HCT116 (cell line): ENCODE data around the gene SEC24D. TPM values are rescaled to one million over a fixed set of nuclear protein-coding genes. Genes with fewer than 3 reads are reported as not detected.

Source experiments
- ATAC-seq: fragments of 200-7000 bp; cut with Tn5 transposase; 2 replicates; pipeline ENCODE4 v1.9.1; 2020; ENCODE audit warnings: mild to moderate bottlenecking, moderate library complexity
- BruUV-seq: library from RNA; stranded (reverse); fragments of 400-500 nt; replicated peaks from 2 replicates; lab custom pipeline; 2021; lab: Mats Ljungman, UMichigan
- CTCF ChIA-PET: fragments of 300-600 bp; sonication (Branson Sonifier 250); formaldehyde crosslinking; loops from one replicate; lab custom pipeline; 2021; ENCODE audit warnings: antibody characterized with exemption; lab: Charles Lee
- POLR2A ChIA-PET: fragments of 300-600, 350-600 bp; sonication (Branson Sonifier 250); formaldehyde crosslinking; loops from one replicate; lab custom pipeline; 2021; ENCODE audit warnings: antibody characterized with exemption; lab: Charles Lee
- RAD21 ChIA-PET, 2 experiments: fragments of 300-600 bp; sonication (Branson Sonifier 250); formaldehyde crosslinking; loops; one replicate each; lab custom pipeline; 2023; ENCODE audit warnings: low total read pairs in 2 of 2; ENCODE audit not compliant: uncharacterized antibody in 2 of 2, unreplicated experiment in 2 of 2, low non-redundant PET in 1 of 2; lab: Charles Lee
- DNase-seq: peaks from one replicate; pipeline ENCODE4 v3.0.0-alpha.2; 2010; ENCODE audit warnings: low read depth, low spot score
- H2AFZ ChIP-seq: fragments of 200-600 bp; shearing (Covaris generic), sonication (generic); 2 replicates; pipeline ENCODE4 v1.6.1; 2017; ENCODE audit warnings: low read depth, mixed run types, mixed read lengths, antibody characterized with exemption, low read length; ENCODE audit not compliant: poor library complexity, severe bottlenecking
- H3K27ac ChIP-seq: 2 replicates; pipeline ENCODE4 v1.5.1; 2012; ENCODE audit warnings: low read depth, low read length
- H3K27me3 ChIP-seq: fragments of 200-600 bp; sonication (generic); 2 replicates; pipeline ENCODE4 v1.6.1; 2016; ENCODE audit warnings: mixed run types, low read length, mixed read lengths; ENCODE audit not compliant: insufficient read depth
- H3K36me3 ChIP-seq, 2 experiments: fragments of 200-500 bp in 1 of 2; fragments of 200-600 bp in 1 of 2; sonication (Bioruptor generic) in 1 of 2; sonication (generic) in 1 of 2; 2 replicates each; pipeline versions ENCODE4 v1.5.1 to v1.6.1; 2014 to 2016; ENCODE audit warnings: low read length in 2 of 2, inconsistent platforms in 1 of 2, mixed read lengths in 1 of 2, mixed run types in 1 of 2; ENCODE audit not compliant: insufficient read depth in 2 of 2, control insufficient read depth in 1 of 2
- H3K4me1 ChIP-seq, 2 experiments: fragments of 200-600 bp in 1 of 2; sonication (generic) in 1 of 2; 2 replicates each; pipeline versions ENCODE4 v1.5.1 to v1.6.1; 2012 to 2017; ENCODE audit warnings: low read length in 2 of 2, inconsistent platforms in 1 of 2, mild to moderate bottlenecking in 1 of 2, mixed read lengths in 1 of 2, mixed run types in 1 of 2, moderate library complexity in 1 of 2; ENCODE audit not compliant: insufficient read depth in 2 of 2, control insufficient read depth in 1 of 2
- H3K4me2 ChIP-seq: fragments of 200-600 bp; sonication (generic); 2 replicates; pipeline ENCODE4 v1.6.1; 2017; ENCODE audit warnings: mixed run types, low read length, mixed read lengths
- H3K4me3 ChIP-seq, 2 experiments: fragments of 200-600 bp in 1 of 2; sonication (generic) in 1 of 2; replicated peaks in 1 of 2; 2 replicates each; pipeline ENCODE4 v1.5.1; 2011 to 2016; ENCODE audit warnings: low read length in 2 of 2, control low read depth in 1 of 2, low read depth in 1 of 2, mild to moderate bottlenecking in 1 of 2, mixed read lengths in 1 of 2, mixed run types in 1 of 2
- H3K79me2 ChIP-seq: fragments of 200-600 bp; sonication (generic); 2 replicates; pipeline ENCODE4 v1.6.1; 2017; ENCODE audit warnings: mild to moderate bottlenecking, mixed run types, low read length, moderate library complexity, mixed read lengths; ENCODE audit not compliant: insufficient read depth
- H3K9ac ChIP-seq: fragments of 200-600 bp; sonication (generic); 2 replicates; pipeline ENCODE4 v1.6.1; 2016; ENCODE audit warnings: low read length, mixed read lengths
- H3K9me2 ChIP-seq: fragments of 200-600 bp; sonication (generic), shearing (Covaris generic); 2 replicates; pipeline ENCODE4 v1.6.1; 2017; ENCODE audit warnings: mixed run types, mild to moderate bottlenecking, moderate library complexity; ENCODE audit not compliant: insufficient read depth
- H3K9me3 ChIP-seq, 2 experiments: fragments of 200-500 bp in 1 of 2; fragments of 200-600 bp in 1 of 2; sonication (Bioruptor generic) in 1 of 2; sonication (generic) in 1 of 2; 2 replicates each; pipeline ENCODE4 v1.6.1; 2014 to 2017; ENCODE audit warnings: low read length in 2 of 2, mixed read lengths in 2 of 2, inconsistent platforms in 1 of 2, low read depth in 1 of 2, mild to moderate bottlenecking in 1 of 2, mixed run types in 1 of 2, moderate library complexity in 1 of 2; ENCODE audit not compliant: control insufficient read depth in 1 of 2, insufficient read depth in 1 of 2
- H4K20me1 ChIP-seq: fragments of 200-600 bp; sonication (generic), shearing (Covaris generic); 2 replicates; pipeline ENCODE4 v1.6.1; 2017; ENCODE audit warnings: mixed run types, mild to moderate bottlenecking, moderate library complexity; ENCODE audit not compliant: insufficient read depth
- CBX3 ChIP-seq: IDR thresholded peaks from 2 replicates; pipeline ENCODE4 v1.6.1; 2012; ENCODE audit warnings: low read depth
- CEBPB ChIP-seq: IDR thresholded peaks from 2 replicates; pipeline ENCODE4 v1.6.1; 2012; ENCODE audit warnings: low read depth
- EGR1 ChIP-seq: IDR thresholded peaks from 2 replicates; pipeline ENCODE4 v1.6.1; 2012; ENCODE audit warnings: low read depth
- ELF1 ChIP-seq: IDR thresholded peaks from 2 replicates; pipeline ENCODE4 v1.6.1; 2012; ENCODE audit warnings: low read depth, borderline replicate concordance
- EZH2 ChIP-seq: fragments of 200-600 bp; sonication (generic); IDR thresholded peaks from 2 replicates; pipeline ENCODE4 v1.6.1; 2017; ENCODE audit warnings: antibody characterized with exemption, mixed run types
- EZH2phosphoT487 ChIP-seq: fragments of 200-600 bp; IDR thresholded peaks from 2 replicates; pipeline ENCODE4 v1.6.1; 2018; ENCODE audit warnings: antibody characterized with exemption, borderline replicate concordance
- FOSL1 ChIP-seq: IDR thresholded peaks from 2 replicates; pipeline ENCODE4 v1.6.1; 2012; ENCODE audit warnings: low read depth
- JUND ChIP-seq: IDR thresholded peaks from 2 replicates; pipeline ENCODE4 v1.6.1; 2012
- POLR2A ChIP-seq: IDR thresholded peaks from 2 replicates; pipeline ENCODE4 v1.7.0; 2011; ENCODE audit warnings: borderline replicate concordance; ENCODE audit not compliant: insufficient read depth, insufficient read length; ENCODE audit errors: extremely low read depth
- POLR2AphosphoS5 ChIP-seq: IDR thresholded peaks from 2 replicates; pipeline ENCODE4 v1.6.1; 2011; ENCODE audit warnings: mild to moderate bottlenecking, low read depth, low read length, moderate library complexity
- RAD21 ChIP-seq: IDR thresholded peaks from 2 replicates; pipeline ENCODE4 v1.6.1; 2012; ENCODE audit warnings: low read depth, mild to moderate bottlenecking
- SIN3A ChIP-seq: IDR thresholded peaks from 2 replicates; pipeline ENCODE4 v1.6.1; 2012; ENCODE audit warnings: low read depth
- SP1 ChIP-seq: IDR thresholded peaks from 2 replicates; pipeline ENCODE4 v1.6.1; 2012; ENCODE audit warnings: low read depth
- SRF ChIP-seq: IDR thresholded peaks from 2 replicates; pipeline ENCODE4 v1.6.1; 2012; ENCODE audit warnings: low read depth
- YY1 ChIP-seq: IDR thresholded peaks from 2 replicates; pipeline ENCODE4 v1.6.1; 2011; ENCODE audit warnings: low read length, low read depth, moderate library complexity, mild to moderate bottlenecking; ENCODE audit not compliant: insufficient replicate concordance; ENCODE audit errors: extremely low read depth
- ZFX ChIP-seq: fragments of 450-650 bp; IDR thresholded peaks from 2 replicates; pipeline ENCODE4 v1.6.1; 2017
- ZNF274 ChIP-seq: fragments of 200-500 bp; sonication (Bioruptor generic); IDR thresholded peaks from 2 replicates; pipeline ENCODE4 v1.6.1; 2014; ENCODE audit warnings: mild to moderate bottlenecking, low read depth, low read length, inconsistent platforms
- intact Hi-C: fragments of 100-400 bp; cut with micrococcal nuclease; formaldehyde crosslinking; loops from 2 replicates; pipeline ENCODE4 v1.10.0; 2022
- total RNA-seq: library from RNA; stranded (reverse); gene quantifications from one replicate; pipeline ENCODE4 v1.2.1, GENCODE V29; 2021; ENCODE audit not compliant: unreplicated experiment
- TF ChIP-seq, protein P1 (sequence below): IDR thresholded peaks from 2 replicates; pipeline ENCODE4 v1.6.1; 2011; ENCODE audit warnings: mild to moderate bottlenecking, low read length, moderate library complexity; ENCODE audit not compliant: insufficient replicate concordance; ENCODE audit errors: extremely low read depth
- TF ChIP-seq, protein P2 (sequence below), 3 experiments: fragments of 200-600 bp in 1 of 3; sonication (generic) in 1 of 3; IDR thresholded peaks in 2 of 3; conservative IDR thresholded peaks in 1 of 3; 2 replicates each; pipeline ENCODE4 v1.5.1; 2012 to 2017; ENCODE audit warnings: low read depth in 2 of 3, low read length in 2 of 3, antibody characterized with exemption in 1 of 3, borderline replicate concordance in 1 of 3, control low read depth in 1 of 3, mild to moderate bottlenecking in 1 of 3, mixed read lengths in 1 of 3, mixed run types in 1 of 3, moderate library complexity in 1 of 3; ENCODE audit not compliant: insufficient read depth in 1 of 3
- TF ChIP-seq, protein P3 (sequence below): IDR thresholded peaks from 2 replicates; pipeline ENCODE4 v1.6.1; 2012

The SEC24D gene
- total RNA-seq, 1 experiment from 2014 or later, result 28.5 TPM

DNA sequence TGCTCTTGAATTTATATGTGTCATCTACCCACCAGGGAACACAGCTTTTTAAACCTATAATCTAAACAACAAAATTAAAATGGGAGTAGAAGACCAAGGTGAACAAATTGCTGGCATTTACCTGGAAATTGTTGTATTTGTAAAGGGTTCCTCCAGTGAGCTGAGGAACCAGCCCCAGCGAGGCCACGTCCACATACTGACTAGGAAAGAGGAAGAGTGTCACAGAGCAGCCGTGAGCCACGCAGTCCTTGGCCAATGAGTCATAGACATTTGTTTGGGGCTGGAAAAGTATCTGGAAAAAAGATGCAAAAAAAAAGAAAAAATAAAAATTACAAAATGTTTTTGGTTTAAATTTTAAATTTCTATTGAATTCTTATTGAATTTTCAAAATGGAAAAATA is 92.1 kb downstream of the SEC24D start:
- H3K9me2 ChIP-seq, result no peaks in the 10 kb centered on the region
- no peak overlapping the region for H3K4me3 ChIP-seq
- ATAC-seq (no peak), DNase-seq (no peak)
- H3K4me1 ChIP-seq, result no peaks in the 10 kb centered on the region
- no peak overlapping the region for H3K27ac ChIP-seq
- no peaks in the 10 kb centered on the region for H4K20me1 ChIP-seq
- H3K4me2 ChIP-seq, result no peak overlapping the region
- intact Hi-C loops, result no loop called here
- no peak for TF ChIP-seq CBX3
- TF ChIP-seq POLR2A, result no peak
- TF ChIP-seq EZH2, result no peak
- no peak for TF ChIP-seq EGR1
- TF ChIP-seq JUND, result no peak
- no peak for TF ChIP-seq ZFX
- TF ChIP-seq, protein P1, sequence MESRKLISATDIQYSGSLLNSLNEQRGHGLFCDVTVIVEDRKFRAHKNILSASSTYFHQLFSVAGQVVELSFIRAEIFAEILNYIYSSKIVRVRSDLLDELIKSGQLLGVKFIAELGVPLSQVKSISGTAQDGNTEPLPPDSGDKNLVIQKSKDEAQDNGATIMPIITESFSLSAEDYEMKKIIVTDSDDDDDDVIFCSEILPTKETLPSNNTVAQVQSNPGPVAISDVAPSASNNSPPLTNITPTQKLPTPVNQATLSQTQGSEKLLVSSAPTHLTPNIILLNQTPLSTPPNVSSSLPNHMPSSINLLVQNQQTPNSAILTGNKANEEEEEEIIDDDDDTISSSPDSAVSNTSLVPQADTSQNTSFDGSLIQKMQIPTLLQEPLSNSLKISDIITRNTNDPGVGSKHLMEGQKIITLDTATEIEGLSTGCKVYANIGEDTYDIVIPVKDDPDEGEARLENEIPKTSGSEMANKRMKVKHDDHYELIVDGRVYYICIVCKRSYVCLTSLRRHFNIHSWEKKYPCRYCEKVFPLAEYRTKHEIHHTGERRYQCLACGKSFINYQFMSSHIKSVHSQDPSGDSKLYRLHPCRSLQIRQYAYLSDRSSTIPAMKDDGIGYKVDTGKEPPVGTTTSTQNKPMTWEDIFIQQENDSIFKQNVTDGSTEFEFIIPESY, result no peak
- TF ChIP-seq, protein P2, sequence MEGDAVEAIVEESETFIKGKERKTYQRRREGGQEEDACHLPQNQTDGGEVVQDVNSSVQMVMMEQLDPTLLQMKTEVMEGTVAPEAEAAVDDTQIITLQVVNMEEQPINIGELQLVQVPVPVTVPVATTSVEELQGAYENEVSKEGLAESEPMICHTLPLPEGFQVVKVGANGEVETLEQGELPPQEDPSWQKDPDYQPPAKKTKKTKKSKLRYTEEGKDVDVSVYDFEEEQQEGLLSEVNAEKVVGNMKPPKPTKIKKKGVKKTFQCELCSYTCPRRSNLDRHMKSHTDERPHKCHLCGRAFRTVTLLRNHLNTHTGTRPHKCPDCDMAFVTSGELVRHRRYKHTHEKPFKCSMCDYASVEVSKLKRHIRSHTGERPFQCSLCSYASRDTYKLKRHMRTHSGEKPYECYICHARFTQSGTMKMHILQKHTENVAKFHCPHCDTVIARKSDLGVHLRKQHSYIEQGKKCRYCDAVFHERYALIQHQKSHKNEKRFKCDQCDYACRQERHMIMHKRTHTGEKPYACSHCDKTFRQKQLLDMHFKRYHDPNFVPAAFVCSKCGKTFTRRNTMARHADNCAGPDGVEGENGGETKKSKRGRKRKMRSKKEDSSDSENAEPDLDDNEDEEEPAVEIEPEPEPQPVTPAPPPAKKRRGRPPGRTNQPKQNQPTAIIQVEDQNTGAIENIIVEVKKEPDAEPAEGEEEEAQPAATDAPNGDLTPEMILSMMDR (IDR thresholded peaks at IDR 0.05 in 2 of 3, conservative IDR thresholded peaks at IDR 0.05 in 1 of 3; ENCODE audit: borderline replicate concordance in 1 of 3, insufficient read depth in 1 of 3, low read depth in 2 of 3, low read length in 2 of 3), result no peak
- no peak for TF ChIP-seq ZNF274
- no peak for TF ChIP-seq CEBPB
- TF ChIP-seq RAD21, result no peak
- no peak for TF ChIP-seq SRF
- TF ChIP-seq POLR2AphosphoS5, result no peak
- TF ChIP-seq FOSL1, result no peak
- no peak for TF ChIP-seq EZH2phosphoT487
- no peak for TF ChIP-seq SP1
- no peak for TF ChIP-seq ELF1
- TF ChIP-seq, protein P3, sequence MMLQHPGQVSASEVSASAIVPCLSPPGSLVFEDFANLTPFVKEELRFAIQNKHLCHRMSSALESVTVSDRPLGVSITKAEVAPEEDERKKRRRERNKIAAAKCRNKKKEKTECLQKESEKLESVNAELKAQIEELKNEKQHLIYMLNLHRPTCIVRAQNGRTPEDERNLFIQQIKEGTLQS, result no peak
- no peak for TF ChIP-seq YY1
- no peak for TF ChIP-seq SIN3A
- H2AFZ ChIP-seq, result no peak overlapping the region
- no peak overlapping the region for H3K9ac ChIP-seq
- RAD21 ChIA-PET, result no interaction called here
- POLR2A ChIA-PET, result no interaction called here
- H3K9me3 ChIP-seq, result no peaks in the 10 kb centered on the region
- H3K79me2 ChIP-seq, result no peaks in the 10 kb centered on the region
- CTCF ChIA-PET, result no interaction called here
- no peaks in the 10 kb centered on the region for H3K27me3 ChIP-seq
- no TSS peak for BruUV-seq
- H3K36me3 ChIP-seq, result peaks cover 9 to 10% of the 10 kb centered on the region in 2 experiments; a peak in 2 of 4 replicates
